ENCODE data around the gene HOXA10. TPM values are rescaled to one million over a fixed set of nuclear protein-coding genes. Genes with fewer than 3 reads are reported as not detected.

The HOXA10 gene
- total RNA-seq, 1 experiment from 2014 or later = 19.6 TPM

- Histone ChIP-seq H3K36me3 (ENCODE audit: control insufficient read depth in 1 of 2, insufficient read depth in 2 of 2, low read length in 2 of 2) (no peaks in the 10 kb centered on the region), H3K4me2 (ENCODE audit: low read length) (no peak overlapping the region), H2AFZ (ENCODE audit: low read depth, low read length, poor library complexity, severe bottlenecking) (no peak overlapping the region), H3K4me3 (replicated peaks in 1 of 2; ENCODE audit: low read depth in 1 of 2, low read length in 2 of 2) (no peak overlapping the region), H3K9me2 (ENCODE audit: insufficient read depth) (no peaks in the 10 kb centered on the region), H3K9me3 (ENCODE audit: control insufficient read depth in 1 of 2, insufficient read depth in 1 of 2, low read depth in 1 of 2, low read length in 2 of 2) (no peaks in the 10 kb centered on the region), H3K79me2 (ENCODE audit: insufficient read depth, low read length) (no peaks in the 10 kb centered on the region), H3K27me3 (ENCODE audit: insufficient read depth, low read length) (no peaks in the 10 kb centered on the region), H3K9ac (ENCODE audit: low read length) (no peak overlapping the region), H3K4me1 (ENCODE audit: control insufficient read depth in 1 of 2, insufficient read depth in 2 of 2, low read length in 2 of 2) (peaks cover 4 to 7% of the 10 kb centered on the region in 2 experiments; a peak in 3 of 4 replicates), H3K27ac (ENCODE audit: low read depth, low read length) (no peak overlapping the region), H4K20me1 (ENCODE audit: insufficient read depth) (no peaks in the 10 kb centered on the region)
- DNase-seq (ENCODE audit: low read depth, low spot score) = no peak
- RAD21 ChIA-PET (ENCODE audit: low non-redundant PET in 1 of 2, low total read pairs in 2 of 2, uncharacterized antibody in 2 of 2, unreplicated experiment in 2 of 2) = no interaction called here
- ATAC-seq = no peak
- BruUV-seq (replicated peaks) = no TSS peak
- CTCF ChIA-PET = no interaction called here
- intact Hi-C loops (cut with micrococcal nuclease) = no loop called here
- POLR2A ChIA-PET = no interaction called here
- TF ChIP-seq SRF (IDR thresholded peaks at IDR 0.05; ENCODE audit: low read depth) (no peak), EZH2phosphoT487 (IDR thresholded peaks at IDR 0.05; ENCODE audit: borderline replicate concordance) (no peak), SP1 (IDR thresholded peaks at IDR 0.05; ENCODE audit: low read depth) (no peak), ELF1 (IDR thresholded peaks at IDR 0.05; ENCODE audit: borderline replicate concordance, low read depth) (no peak), ZFX (IDR thresholded peaks at IDR 0.05) (no peak), REST (IDR thresholded peaks at IDR 0.05; ENCODE audit: low read depth) (no peak), POLR2AphosphoS5 (IDR thresholded peaks at IDR 0.05; ENCODE audit: low read depth, low read length) (no peak), MAX (IDR thresholded peaks at IDR 0.05) (no peak), CTCF (IDR thresholded peaks at IDR 0.05 in 2 of 3, conservative IDR thresholded peaks at IDR 0.05 in 1 of 3; ENCODE audit: borderline replicate concordance in 1 of 3, insufficient read depth in 1 of 3, low read depth in 2 of 3, low read length in 2 of 3) (no peak)
These were observed 41.2 kb upstream of the HOXA10 start for GRCh38 chr7:27215356-27215755.
